Activated naive CD8-positive, alpha-beta T cell treated with anti-CD3 and anti-CD28 coated beads, Interleukin-2, amount 10 ng/mL, durations not matched to agents 7 days and 5 days (primary cell): ENCODE results near the gene TMEM132D. TPM values are rescaled to one million over a fixed set of nuclear protein-coding genes. Genes with fewer than 3 reads are reported as not detected.
"Not testable (repeated sequence)": the region's sequence is repeated elsewhere in the genome, so short reads cannot be mapped to it uniquely, and the experiment has no call there.

Experiments used
- ATAC-seq: fragments of 150-1000 bp; cut with Tn5 transposase; one replicate; pipeline ENCODE4 v1.10.0; 2021; ENCODE audit warnings: low read depth, moderate library complexity
- POLR2A ChIA-PET: fragments of 350-600 bp; sonication (Branson Sonifier 250); formaldehyde crosslinking; loops from one replicate; lab custom pipeline; 2021; ENCODE audit warnings: antibody characterized with exemption; lab: Charles Lee
- DNase-seq: peaks from one replicate; pipeline ENCODE4 v3.0.0; 2021
- H3K27ac Mint-ChIP-seq: one replicate; pipeline ENCODE4 v1.8.0; 2022; ENCODE audit warnings: mild to moderate bottlenecking, mixed read lengths
- H3K27me3 Mint-ChIP-seq: one replicate; pipeline ENCODE4 v1.8.0; 2022; ENCODE audit warnings: mild to moderate bottlenecking, moderate library complexity, mixed read lengths
- H3K36me3 Mint-ChIP-seq: one replicate; pipeline ENCODE4 v1.8.0; 2021; ENCODE audit warnings: mild to moderate bottlenecking, mixed read lengths
- H3K4me1 Mint-ChIP-seq: one replicate; pipeline ENCODE4 v1.8.0; 2021; ENCODE audit warnings: mixed read lengths
- H3K4me3 Mint-ChIP-seq: one replicate; pipeline ENCODE4 v1.8.0; 2022; ENCODE audit warnings: mild to moderate bottlenecking, moderate library complexity, mixed read lengths
- H3K9me3 Mint-ChIP-seq: one replicate; pipeline ENCODE4 v1.8.0; 2021; ENCODE audit warnings: mixed read lengths
- total RNA-seq, 2 experiments: library from RNA; stranded (reverse); gene quantifications; one replicate each; pipeline ENCODE4 v1.2.3, GENCODE V29; 2021

Gene TMEM132D
- total RNA-seq, 2 experiments from 2014 or later: not detected

- Mint-ChIP-seq H3K27ac (no peak overlapping the region), H3K4me3 (no peak overlapping the region), H3K36me3 (no peaks in the 10 kb centered on the region), H3K27me3 (no peaks in the 10 kb centered on the region), H3K4me1 (no peaks in the 10 kb centered on the region), H3K9me3 (peaks cover 12% of the 10 kb centered on the region)
- POLR2A ChIA-PET: no interaction called here
- ATAC-seq (no peak), DNase-seq (no peak)
Measured at GRCh38 chr12:129552996-129553750, 350.7 kb downstream of the TMEM132D start.

DNA sequence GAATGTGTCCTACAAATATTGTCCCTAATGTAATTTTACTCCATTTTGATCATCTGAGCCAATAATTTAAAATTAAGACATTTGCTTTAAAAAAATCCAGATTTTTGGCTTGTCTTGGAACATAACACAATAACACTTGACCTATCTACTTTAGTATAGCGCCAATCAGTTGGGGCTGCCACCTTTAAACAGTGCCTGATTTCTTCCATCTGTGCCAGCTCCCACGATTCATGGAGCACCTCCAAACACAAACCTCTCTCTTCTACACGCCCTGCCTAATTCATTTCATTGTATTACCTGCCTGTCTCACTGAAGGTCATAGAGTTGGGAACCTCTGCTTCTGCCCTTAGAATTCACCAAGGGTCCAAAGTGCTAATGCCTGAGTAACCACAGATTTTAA is 352.4 kb downstream of the TMEM132D start:
- Mint-ChIP-seq H3K27ac (no peak overlapping the region), H3K4me3 (no peak overlapping the region), H3K36me3 (no peaks in the 10 kb centered on the region), H3K9me3 (peaks cover 10% of the 10 kb centered on the region), H3K27me3 (no peaks in the 10 kb centered on the region), H3K4me1 (no peaks in the 10 kb centered on the region)
- no peak for ATAC-seq
- POLR2A ChIA-PET: no interaction called here
- no peak for DNase-seq

DNA sequence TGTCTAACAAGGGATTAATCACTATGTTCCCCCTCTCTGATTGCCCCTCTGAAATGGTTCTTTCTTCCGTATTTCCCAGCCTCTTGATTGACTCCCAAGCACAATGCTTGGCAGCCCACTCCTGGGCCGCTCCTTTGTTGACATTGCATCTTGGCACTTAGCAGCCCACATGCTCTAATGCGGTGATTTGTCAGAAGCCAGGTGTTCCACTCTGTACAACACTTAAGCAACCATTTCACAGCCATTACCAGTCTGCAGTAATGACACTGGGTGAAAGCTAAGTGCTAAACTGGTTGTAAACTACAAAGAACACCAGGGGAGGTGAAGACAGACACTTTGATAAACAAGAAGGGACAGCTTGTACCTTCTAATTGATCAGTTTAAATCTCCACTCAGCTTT is 353.5 kb downstream of the TMEM132D start:
- POLR2A ChIA-PET: no interaction called here
- H3K27ac Mint-ChIP-seq: no peak overlapping the region
- no peaks in the 10 kb centered on the region for H3K4me1 Mint-ChIP-seq
- no peak for DNase-seq
- H3K9me3 Mint-ChIP-seq: peaks cover 10% of the 10 kb centered on the region
- H3K27me3 Mint-ChIP-seq: no peaks in the 10 kb centered on the region
- H3K36me3 Mint-ChIP-seq: no peaks in the 10 kb centered on the region
- ATAC-seq: no peak
- H3K4me3 Mint-ChIP-seq: no peak overlapping the region

DNA sequence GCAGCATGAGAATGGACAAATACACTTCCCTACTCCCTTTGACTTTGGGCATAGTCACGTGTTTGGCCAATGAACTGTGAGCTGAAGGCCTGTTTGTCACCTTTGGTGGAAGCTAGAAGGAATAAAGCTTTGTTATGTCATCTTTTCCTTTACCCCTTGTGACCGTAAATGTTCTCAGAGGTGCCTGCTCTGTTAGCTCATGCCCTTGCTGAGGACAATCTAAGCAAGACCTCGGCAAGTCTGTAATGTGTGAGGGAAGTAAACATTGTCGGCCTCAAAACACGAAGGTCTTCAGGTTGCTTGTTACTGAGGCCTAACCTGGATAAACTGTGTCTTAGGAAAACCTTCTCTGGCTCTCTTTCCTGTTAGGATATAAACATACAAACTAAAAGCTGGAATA is 354.2 kb downstream of the TMEM132D start:
- no peaks in the 10 kb centered on the region for H3K4me1 Mint-ChIP-seq
- POLR2A ChIA-PET: no interaction called here
- H3K27ac Mint-ChIP-seq: no peak overlapping the region
- H3K27me3 Mint-ChIP-seq: no peaks in the 10 kb centered on the region
- no peak for DNase-seq
- H3K9me3 Mint-ChIP-seq: peaks cover 10% of the 10 kb centered on the region
- no peaks in the 10 kb centered on the region for H3K36me3 Mint-ChIP-seq
- no peak overlapping the region for H3K4me3 Mint-ChIP-seq
- ATAC-seq: no peak

GRCh38 chr12:129549020-129549419 is 354.8 kb downstream of the TMEM132D start:
- ATAC-seq, H3K4me3 Mint-ChIP-seq, H3K27me3 Mint-ChIP-seq, H3K4me1 Mint-ChIP-seq, H3K27ac Mint-ChIP-seq, POLR2A ChIA-PET, DNase-seq, H3K36me3 Mint-ChIP-seq: not testable (repeated sequence)
- H3K9me3 Mint-ChIP-seq: peaks cover 10% of the 10 kb centered on the region

DNA sequence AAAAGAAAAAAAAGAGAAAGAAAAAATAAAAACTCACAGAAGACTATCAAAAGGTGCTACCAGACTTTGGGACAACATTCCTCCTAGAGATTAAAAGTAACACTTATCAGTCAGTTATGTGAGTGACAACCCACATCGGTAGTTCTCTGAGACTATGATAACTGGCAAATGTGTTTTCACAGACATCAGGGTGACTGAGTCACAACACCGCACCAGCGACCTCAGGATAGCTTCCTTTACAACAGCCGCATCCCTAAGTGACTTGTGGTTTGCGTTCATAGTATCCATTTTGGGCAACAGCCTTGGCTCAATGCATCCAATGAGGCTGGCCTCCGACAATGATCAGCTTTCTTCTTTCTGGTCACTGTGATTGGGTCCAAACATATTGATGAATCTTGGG is 359.1 kb downstream of the TMEM132D start:
- Mint-ChIP-seq H3K36me3 (no peaks in the 10 kb centered on the region), H3K27ac (no peak overlapping the region), H3K27me3 (no peaks in the 10 kb centered on the region), H3K4me3 (no peak overlapping the region), H3K4me1 (no peaks in the 10 kb centered on the region), H3K9me3 (peaks cover 4% of the 10 kb centered on the region)
- DNase-seq: no peak
- ATAC-seq: no peak
- POLR2A ChIA-PET: no interaction called here

DNA sequence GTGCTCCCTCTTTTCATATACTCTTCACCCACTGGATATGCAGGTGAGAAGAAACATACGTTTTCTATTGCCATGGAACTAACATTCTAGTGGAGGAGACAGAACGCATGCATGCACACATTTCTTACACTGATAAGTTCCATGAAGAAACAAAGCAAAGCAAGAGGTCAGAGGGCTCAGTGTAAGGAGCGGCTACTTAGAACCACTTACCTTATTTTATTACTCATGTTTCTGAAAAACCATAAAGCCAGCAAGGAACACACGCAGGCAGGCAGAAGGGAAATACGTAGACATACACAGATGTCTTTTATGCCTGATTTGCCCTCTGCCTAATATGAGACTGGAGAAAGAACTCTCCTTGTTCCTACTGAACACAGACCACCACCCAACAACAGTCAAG is 362.9 kb downstream of the TMEM132D start:
- Mint-ChIP-seq H3K27ac (no peak overlapping the region), H3K4me3 (no peak overlapping the region), H3K9me3 (peaks cover 6% of the 10 kb centered on the region), H3K36me3 (no peaks in the 10 kb centered on the region), H3K27me3 (no peaks in the 10 kb centered on the region), H3K4me1 (no peaks in the 10 kb centered on the region)
- no peak for DNase-seq
- POLR2A ChIA-PET: no interaction called here
- no peak for ATAC-seq

GRCh38 chr12:129540249-129540648 is 363.6 kb downstream of the TMEM132D start:
- Mint-ChIP-seq H3K27ac (no peak overlapping the region), H3K9me3 (peaks cover 6% of the 10 kb centered on the region), H3K36me3 (no peaks in the 10 kb centered on the region), H3K27me3 (no peaks in the 10 kb centered on the region), H3K4me3 (no peak overlapping the region), H3K4me1 (no peaks in the 10 kb centered on the region)
- DNase-seq: no peak
- ATAC-seq: no peak
- POLR2A ChIA-PET: no interaction called here

DNA sequence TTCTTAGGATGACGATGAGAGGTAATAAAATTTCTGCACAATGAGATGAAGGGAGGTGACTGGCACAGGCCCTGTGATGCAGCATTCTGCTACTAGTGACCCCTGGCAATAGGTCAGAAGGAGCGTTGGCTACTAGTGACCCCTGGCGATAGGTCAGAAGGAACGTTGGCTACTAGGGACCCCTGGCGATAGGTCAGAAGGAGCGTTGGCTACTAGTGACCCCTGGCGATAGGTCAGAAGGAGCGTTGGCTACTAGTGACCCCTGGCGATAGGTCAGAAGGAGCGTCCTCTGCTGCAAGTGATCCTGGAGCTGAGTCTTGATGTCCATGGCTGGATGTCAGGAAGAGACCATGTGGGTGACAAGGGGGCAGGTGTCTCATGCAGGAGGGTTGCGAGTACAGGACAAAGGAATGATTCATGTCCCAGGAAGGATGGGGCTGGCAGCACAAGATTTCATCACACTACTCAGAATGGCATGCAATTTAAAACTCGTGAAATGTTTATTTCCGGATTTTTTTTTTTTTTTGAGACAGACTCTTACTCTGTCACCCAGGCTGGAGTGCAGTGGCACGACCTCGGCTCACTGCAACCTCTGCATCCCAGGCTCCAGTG is 365.0 kb downstream of the TMEM132D start:
- H3K27me3 Mint-ChIP-seq: not testable (repeated sequence)

GRCh38 chr12:129538137-129538536 is 365.7 kb downstream of the TMEM132D start:
- no peaks in the 10 kb centered on the region for H3K27me3 Mint-ChIP-seq
- POLR2A ChIA-PET: no interaction called here

More for the DNA sequence above, 365.0 kb downstream of the TMEM132D start:
- H3K9me3 Mint-ChIP-seq, ATAC-seq, H3K27ac Mint-ChIP-seq, H3K36me3 Mint-ChIP-seq, H3K4me1 Mint-ChIP-seq, DNase-seq, H3K4me3 Mint-ChIP-seq: not testable (repeated sequence)
- POLR2A ChIA-PET: interaction anchor here (0.7 kb wide), 1 partner anchor 167 kb away, joined by 3 read pairs; no protein-coding TSS in a partner anchor

GRCh38 chr12:129534966-129535750 is 368.7 kb downstream of the TMEM132D start:
- POLR2A ChIA-PET: no interaction called here
- Mint-ChIP-seq H3K27me3 (no peaks in the 10 kb centered on the region), H3K9me3 (peaks cover 5% of the 10 kb centered on the region)

More at GRCh38 chr12:129538137-129538536, 365.7 kb downstream of the TMEM132D start:
- H3K4me3 Mint-ChIP-seq: no peak overlapping the region
- no peak for ATAC-seq
- no peaks in the 10 kb centered on the region for H3K36me3 Mint-ChIP-seq
- no peaks in the 10 kb centered on the region for H3K4me1 Mint-ChIP-seq
- H3K9me3 Mint-ChIP-seq: peaks cover 6% of the 10 kb centered on the region
- DNase-seq: no peak
- H3K27ac Mint-ChIP-seq: no peak overlapping the region

DNA sequence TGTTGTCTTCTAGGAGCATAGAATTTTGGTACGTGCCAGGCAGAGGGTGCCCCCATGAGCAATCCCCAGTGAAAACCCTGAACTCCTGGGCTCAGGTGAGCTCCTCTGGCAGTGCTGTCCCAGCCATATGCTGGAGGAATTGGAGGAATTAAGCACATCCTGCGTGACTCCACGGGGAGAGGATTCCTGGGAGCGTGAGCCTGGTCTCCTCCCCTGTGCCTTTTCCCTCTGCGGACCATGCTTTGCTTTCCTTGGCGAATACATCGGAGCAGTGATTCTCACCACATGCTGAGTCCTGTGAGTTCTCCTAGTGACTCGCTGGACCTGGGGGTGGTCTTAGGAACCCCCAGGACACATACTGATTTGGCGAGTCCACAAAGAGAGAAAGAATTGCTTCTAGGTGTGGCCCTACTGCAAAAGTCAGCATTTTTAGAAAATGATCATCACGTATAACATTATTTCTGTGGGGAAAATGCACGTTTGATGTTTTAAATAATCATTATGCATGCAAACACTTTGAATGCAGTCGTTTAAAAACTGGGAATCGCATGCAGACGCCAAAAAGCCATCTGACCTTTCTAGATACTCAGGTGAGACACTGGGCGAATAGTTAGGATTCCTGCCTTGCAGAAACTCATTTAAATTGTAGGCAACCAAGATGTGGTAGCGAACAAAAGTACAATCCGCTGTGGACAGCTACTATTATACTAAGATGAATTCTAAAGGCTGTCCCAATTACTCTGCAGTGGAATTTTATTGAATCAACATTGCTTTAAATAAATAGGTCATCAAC is 370.9 kb downstream of the TMEM132D start:
- H3K4me3 Mint-ChIP-seq: no peak overlapping the region
- POLR2A ChIA-PET: no interaction called here
- DNase-seq (no peak), ATAC-seq (no peak)
- H3K4me1 Mint-ChIP-seq: no peaks in the 10 kb centered on the region
- H3K36me3 Mint-ChIP-seq: no peaks in the 10 kb centered on the region
- H3K9me3 Mint-ChIP-seq: peaks cover 4% of the 10 kb centered on the region
- H3K27me3 Mint-ChIP-seq: no peaks in the 10 kb centered on the region
- no peak overlapping the region for H3K27ac Mint-ChIP-seq

More at GRCh38 chr12:129534966-129535750, 368.7 kb downstream of the TMEM132D start:
- no peak overlapping the region for H3K27ac Mint-ChIP-seq
- DNase-seq: no peak
- H3K4me1 Mint-ChIP-seq: no peaks in the 10 kb centered on the region
- no peak for ATAC-seq
- no peaks in the 10 kb centered on the region for H3K36me3 Mint-ChIP-seq
- H3K4me3 Mint-ChIP-seq: no peak overlapping the region

DNA sequence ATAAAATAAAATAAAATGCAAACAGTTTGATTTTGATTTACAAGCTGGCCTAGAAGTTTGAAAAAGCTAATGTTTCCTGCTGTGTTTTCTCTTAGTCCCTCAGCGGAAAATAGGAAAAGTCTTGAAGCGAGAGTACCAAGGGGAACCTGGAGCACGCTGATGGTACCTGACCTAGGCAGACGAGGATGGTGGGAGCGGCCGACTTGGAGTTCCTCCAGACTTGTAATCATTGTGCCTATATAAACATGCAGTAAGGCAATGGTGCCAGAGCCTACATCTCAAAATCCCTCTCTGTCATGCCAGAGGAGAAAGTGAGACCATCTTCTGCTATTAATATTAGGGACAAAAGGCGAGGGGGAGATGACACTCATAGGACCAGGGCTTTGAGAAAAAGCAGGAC is 371.7 kb downstream of the TMEM132D start:
- no peak for DNase-seq
- ATAC-seq: no peak
- Mint-ChIP-seq H3K27me3 (no peaks in the 10 kb centered on the region), H3K36me3 (no peaks in the 10 kb centered on the region), H3K4me1 (no peaks in the 10 kb centered on the region), H3K9me3 (peaks cover 4% of the 10 kb centered on the region), H3K4me3 (no peak overlapping the region), H3K27ac (no peak overlapping the region)
- POLR2A ChIA-PET: no interaction called here
